GM06990 (cell line): ENCODE data around the gene NCSTN.

ENCODE experiments used
- DNase-seq: peaks from one replicate; pipeline ENCODE4 v3.0.0-alpha.2; 2011; ENCODE audit not compliant: insufficient read length; ENCODE audit errors: extremely low read depth
- H3K27me3 ChIP-seq: replicated peaks from 2 replicates; pipeline ENCODE4 v1.6.0; 2011; ENCODE audit warnings: low read length; ENCODE audit not compliant: control insufficient read depth, insufficient read depth
- H3K36me3 ChIP-seq: 2 replicates; pipeline ENCODE4 v1.5.1; 2011; ENCODE audit warnings: low read length; ENCODE audit not compliant: control insufficient read depth, insufficient read depth
- H3K4me3 ChIP-seq: replicated peaks from 2 replicates; pipeline ENCODE4 v1.5.1; 2011; ENCODE audit warnings: low read depth, mild to moderate bottlenecking, control low read depth, low read length
- CTCF ChIP-seq: IDR thresholded peaks from 2 replicates; pipeline ENCODE4 v1.5.1; 2011; ENCODE audit warnings: low read length, control low read depth, mild to moderate bottlenecking, inconsistent platforms; ENCODE audit not compliant: insufficient read depth, poor library complexity, severe bottlenecking

The NCSTN gene

DNA sequence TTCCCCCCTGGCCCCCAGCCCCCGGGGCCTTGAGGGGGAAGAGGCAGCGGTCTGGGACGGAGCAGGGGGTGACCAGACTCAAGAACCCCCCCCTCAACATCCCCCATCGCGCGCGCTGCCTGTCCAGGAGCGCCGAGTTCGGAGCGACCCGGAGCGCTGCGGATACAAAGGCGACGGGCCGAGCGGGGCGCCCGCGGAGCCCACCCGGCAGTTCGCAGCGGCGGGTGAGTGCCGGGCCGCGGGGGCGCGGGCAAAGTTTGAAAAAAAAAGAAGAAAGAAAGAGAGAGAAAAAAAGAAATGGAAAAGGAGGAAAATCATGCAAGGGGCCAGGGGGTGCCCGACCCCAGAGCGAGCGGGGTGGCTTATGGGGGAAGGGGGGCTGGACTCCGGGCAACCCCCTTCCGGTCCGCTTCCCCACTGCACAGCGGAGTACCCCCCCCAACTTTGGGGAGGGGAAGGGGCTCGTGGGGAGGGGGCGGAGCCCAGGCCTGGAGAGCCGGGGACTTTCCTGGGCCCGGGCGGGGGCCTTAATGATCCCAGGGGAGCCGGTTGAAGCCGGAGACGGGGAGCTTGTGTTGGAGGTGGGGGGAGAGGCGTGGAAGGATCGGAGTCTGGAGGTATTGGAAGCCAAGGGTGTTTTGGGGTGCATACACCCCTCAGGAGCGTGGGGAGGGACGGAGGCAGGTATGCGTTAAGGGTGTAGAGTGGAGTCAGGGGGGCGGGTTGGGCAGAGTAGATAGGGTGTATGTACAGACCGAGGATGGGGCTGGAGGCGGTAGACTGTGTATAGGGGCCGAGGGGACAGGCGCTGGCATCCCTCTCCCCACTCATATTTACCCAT is 57.7 kb downstream of the NCSTN start:
- no peak for DNase-seq

DNA sequence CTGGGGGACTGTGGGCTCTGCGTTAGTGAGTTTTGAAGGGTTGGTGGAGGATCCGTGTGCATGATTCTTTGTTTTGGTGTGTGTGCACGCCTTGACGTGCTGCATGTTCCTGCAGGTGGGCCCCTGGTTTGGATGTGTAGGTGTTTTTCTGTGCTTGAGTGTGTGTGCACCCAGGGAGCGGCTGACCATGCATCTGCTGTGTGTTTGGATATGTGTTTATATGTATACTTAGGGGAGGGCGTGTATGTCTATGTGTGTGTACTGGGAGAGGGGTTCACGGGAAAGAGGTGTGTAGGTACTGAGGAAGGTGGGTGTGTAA is 58.3 kb downstream of the NCSTN start:
- H3K36me3 ChIP-seq: no peaks in the 10 kb centered on the region
- no peak for TF ChIP-seq CTCF
- H3K4me3 ChIP-seq: no peak overlapping the region; the same call in 1 of the 2 replicates
- no peaks in the 10 kb centered on the region for H3K27me3 ChIP-seq
- no peak for DNase-seq

More for the DNA sequence above, 57.7 kb downstream of the NCSTN start:
- H3K36me3 ChIP-seq: no peaks in the 10 kb centered on the region
- no peak for TF ChIP-seq CTCF
- H3K4me3 ChIP-seq: peak overlapping the region; percentile 54
- no peaks in the 10 kb centered on the region for H3K27me3 ChIP-seq

- Histone ChIP-seq H3K27me3 (no peaks in the 10 kb centered on the region), H3K36me3 (no peaks in the 10 kb centered on the region), H3K4me3 (no peak overlapping the region)
- no peak for TF ChIP-seq CTCF
- no peak for DNase-seq
These were observed 59.0 kb downstream of the NCSTN start for GRCh38 chr1:160402001-160402795.

- DNase-seq: no peak
- no peak for TF ChIP-seq CTCF
- no peak overlapping the region for H3K4me3 ChIP-seq
- H3K36me3 ChIP-seq: no peaks in the 10 kb centered on the region
- no peaks in the 10 kb centered on the region for H3K27me3 ChIP-seq
These were observed 60.1 kb downstream of the NCSTN start for GRCh38 chr1:160403244-160403643.

DNA sequence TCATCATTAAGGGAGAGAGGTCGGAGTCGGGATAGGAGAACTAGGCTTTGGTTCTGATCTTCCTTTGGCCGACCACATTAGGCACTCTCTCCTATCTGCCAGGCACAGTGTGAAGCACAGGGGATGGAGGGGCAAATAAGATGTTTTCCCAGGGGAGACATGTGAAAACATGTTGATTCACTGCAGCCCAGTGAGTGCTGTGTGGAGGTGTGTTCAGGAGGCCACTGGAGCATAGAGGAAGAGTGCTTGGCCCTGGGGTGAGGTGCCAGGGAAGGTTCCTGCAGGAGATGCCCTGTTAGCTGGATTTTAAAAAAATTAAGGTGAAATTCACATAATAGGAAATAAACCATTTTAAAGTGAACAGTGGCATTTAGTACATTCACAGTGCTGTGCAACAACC is 60.9 kb downstream of the NCSTN start:
- no peak overlapping the region for H3K4me3 ChIP-seq
- no peak for TF ChIP-seq CTCF
- H3K27me3 ChIP-seq: no peaks in the 10 kb centered on the region
- no peak for DNase-seq
- no peaks in the 10 kb centered on the region for H3K36me3 ChIP-seq
